H9 (cell line): ENCODE results near the gene CMTM7. TPM values are rescaled to one million over a fixed set of nuclear protein-coding genes. Genes with fewer than 3 reads are reported as not detected.
"Not testable (repeated sequence)": the region's sequence is repeated elsewhere in the genome, so short reads cannot be mapped to it uniquely, and the experiment has no call there.

Source experiments
- DNase-seq: peaks from one replicate; pipeline ENCODE4 v3.0.0-alpha.2; 2017
- H2AFZ ChIP-seq: one replicate; pipeline ENCODE4 v1.6.1; 2013; ENCODE audit warnings: mild to moderate bottlenecking, low read length, control low read depth, moderate library complexity
- H2AK5ac ChIP-seq: 2 replicates; pipeline ENCODE4 v1.6.1; 2013; ENCODE audit warnings: low read length, control low read depth, mixed read lengths; ENCODE audit not compliant: insufficient read length
- H2BK120ac ChIP-seq: one replicate; pipeline ENCODE4 v1.6.1; 2013; ENCODE audit warnings: low read depth, mild to moderate bottlenecking, low read length, control low read depth, inconsistent platforms; ENCODE audit not compliant: poor library complexity, severe bottlenecking
- H2BK12ac ChIP-seq: 2 replicates; pipeline ENCODE4 v1.6.1; 2013; ENCODE audit warnings: low read length, control low read depth, mixed read lengths, low read depth; ENCODE audit not compliant: insufficient read length
- H2BK15ac ChIP-seq: 2 replicates; pipeline ENCODE4 v1.6.1; 2013; ENCODE audit warnings: low read depth, low read length, control low read depth
- H2BK20ac ChIP-seq: one replicate; pipeline ENCODE4 v1.6.1; 2013; ENCODE audit warnings: low read depth, mild to moderate bottlenecking, low read length, control low read depth, inconsistent platforms; ENCODE audit not compliant: poor library complexity, severe bottlenecking
- H2BK5ac ChIP-seq: 2 replicates; pipeline ENCODE4 v1.6.1; 2013; ENCODE audit warnings: low read length, control low read depth, mixed read lengths; ENCODE audit not compliant: insufficient read length
- H3K14ac ChIP-seq: 2 replicates; pipeline ENCODE4 v1.6.1; 2013; ENCODE audit warnings: low read length, control low read depth; ENCODE audit not compliant: insufficient read depth
- H3K18ac ChIP-seq: 2 replicates; pipeline ENCODE4 v1.6.1; 2013; ENCODE audit warnings: low read depth, mild to moderate bottlenecking, mixed read lengths, low read length, control low read depth; ENCODE audit not compliant: insufficient read length
- H3K23ac ChIP-seq: 2 replicates; pipeline ENCODE4 v1.6.1; 2013; ENCODE audit warnings: low read length, control low read depth, mixed read lengths, low read depth; ENCODE audit not compliant: insufficient read length
- H3K23me2 ChIP-seq: 2 replicates; pipeline ENCODE4 v1.6.1; 2013; ENCODE audit warnings: low read depth, mild to moderate bottlenecking, mixed read lengths, low read length, control low read depth; ENCODE audit not compliant: insufficient read length, poor library complexity, severe bottlenecking
- H3K27ac ChIP-seq: 2 replicates; pipeline ENCODE4 v1.5.1; 2013; ENCODE audit warnings: low read length, control low read depth, mixed read lengths, low read depth; ENCODE audit not compliant: insufficient read length
- H3K27me3 ChIP-seq: 2 replicates; pipeline ENCODE4 v1.6.1; 2013; ENCODE audit warnings: low read length, control low read depth, inconsistent platforms; ENCODE audit not compliant: insufficient read depth
- H3K4ac ChIP-seq: 2 replicates; pipeline ENCODE4 v1.6.1; 2013; ENCODE audit warnings: low read depth, mild to moderate bottlenecking, control low read depth, inconsistent platforms, low read length, moderate library complexity
- H3K4me1 ChIP-seq: 2 replicates; pipeline ENCODE4 v1.6.1; 2013; ENCODE audit warnings: low read length, control low read depth, inconsistent platforms; ENCODE audit not compliant: insufficient read depth
- H3K4me2 ChIP-seq: 2 replicates; pipeline ENCODE4 v1.6.1; 2013; ENCODE audit warnings: low read length, control low read depth, mixed read lengths; ENCODE audit not compliant: insufficient read length, insufficient read depth
- H3K56ac ChIP-seq: 2 replicates; pipeline ENCODE4 v1.6.1; 2013; ENCODE audit warnings: low read depth, mild to moderate bottlenecking, mixed read lengths, low read length, control low read depth; ENCODE audit not compliant: insufficient read length
- H3K79me1 ChIP-seq: 2 replicates; pipeline ENCODE4 v1.6.1; 2013; ENCODE audit warnings: low read depth, mild to moderate bottlenecking, moderate library complexity, low read length, control low read depth, inconsistent platforms; ENCODE audit not compliant: insufficient read depth, poor library complexity, severe bottlenecking
- H3K79me2 ChIP-seq: 2 replicates; pipeline ENCODE4 v1.6.1; 2013; ENCODE audit warnings: low read length, control low read depth, inconsistent platforms; ENCODE audit not compliant: insufficient read depth
- H3K9ac ChIP-seq: 2 replicates; pipeline ENCODE4 v1.6.1; 2013; ENCODE audit warnings: low read length, control low read depth, mixed read lengths; ENCODE audit not compliant: insufficient read length; ENCODE audit errors: extremely low read depth
- H3K9me3 ChIP-seq: one replicate; pipeline ENCODE4 v1.6.1; 2013; ENCODE audit warnings: low read depth, low read length, inconsistent platforms; ENCODE audit not compliant: control insufficient read depth
- H3T11ph ChIP-seq: one replicate; pipeline ENCODE4 v1.6.1; 2013; ENCODE audit warnings: mild to moderate bottlenecking, low read length, control low read depth, inconsistent platforms
- H4K20me1 ChIP-seq: one replicate; pipeline ENCODE4 v1.6.1; 2013; ENCODE audit not compliant: control insufficient read depth, insufficient read length, insufficient read depth
- H4K5ac ChIP-seq: 2 replicates; pipeline ENCODE4 v1.6.1; 2013; ENCODE audit warnings: low read depth, mild to moderate bottlenecking, mixed read lengths, low read length, control low read depth; ENCODE audit not compliant: insufficient read length
- H4K8ac ChIP-seq: replicated peaks from 2 replicates; pipeline ENCODE4 v1.6.1; 2013; ENCODE audit warnings: low read length, control low read depth, mixed read lengths, low read depth; ENCODE audit not compliant: insufficient read length
- H4K91ac ChIP-seq: 2 replicates; pipeline ENCODE4 v1.6.1; 2013; ENCODE audit warnings: low read depth, mild to moderate bottlenecking, moderate library complexity, mixed read lengths, low read length, control low read depth; ENCODE audit not compliant: insufficient read length
- H3K27ac Mint-ChIP-seq, 3 experiments: 2 replicates in 2 of 3; 3 replicates in 1 of 3; pipeline ENCODE4 v1.8.0; 2020 to 2021; ENCODE audit warnings: mixed read lengths in 3 of 3, mild to moderate bottlenecking in 1 of 3, moderate library complexity in 1 of 3
- H3K27me3 Mint-ChIP-seq: 2 replicates; pipeline ENCODE4 v1.8.0; 2021; ENCODE audit warnings: low read depth, mild to moderate bottlenecking, moderate library complexity, mixed read lengths
- H3K36me3 Mint-ChIP-seq, 3 experiments: 2 replicates in 2 of 3; 3 replicates in 1 of 3; pipeline ENCODE4 v1.8.0; 2020 to 2021; ENCODE audit warnings: low read depth in 3 of 3, mixed read lengths in 3 of 3; ENCODE audit not compliant: insufficient read depth in 1 of 3
- H3K4me1 Mint-ChIP-seq, 2 experiments: 2 replicates each; pipeline ENCODE4 v1.8.0; 2020; ENCODE audit warnings: mixed read lengths in 2 of 2
- H3K4me3 Mint-ChIP-seq, 2 experiments: 2 replicates in 1 of 2; 3 replicates in 1 of 2; pipeline ENCODE4 v1.8.0; 2020 to 2021; ENCODE audit warnings: mild to moderate bottlenecking in 2 of 2, mixed read lengths in 2 of 2, moderate library complexity in 1 of 2
- H3K9me3 Mint-ChIP-seq, 2 experiments: 2 replicates in 1 of 2; 3 replicates in 1 of 2; pipeline ENCODE4 v1.8.0; 2020; ENCODE audit warnings: mild to moderate bottlenecking in 2 of 2, mixed read lengths in 2 of 2, moderate library complexity in 1 of 2
- WGBS: extraction: QIAGEN DNeasy Blood & Tissue Kit; methylation state at CpG from one replicate; pipeline ENCODE4 v1.1.7; 2013; ENCODE audit warnings: missing lambda C conversion rate, low lambda C conversion rate, mixed read lengths; ENCODE audit not compliant: insufficient read length; ENCODE audit errors: extremely low coverage; 5-methylcytosine and 5-hydroxymethylcytosine counted together
- total RNA-seq: library from RNA; stranded (reverse); gene quantifications from 2 replicates; pipeline ENCODE4 v1.2.1, GENCODE V29; 2021
- TF ChIP-seq, protein P1 (sequence below): fragments of 200-600 bp; sonication (generic); conservative IDR thresholded peaks from 3 replicates; pipeline ENCODE4 v1.8.0; 2021; ENCODE audit warnings: antibody characterized with exemption, mild to moderate bottlenecking

Gene CMTM7
- total RNA-seq, 1 experiment from 2014 or later, result 23.9 TPM

DNA sequence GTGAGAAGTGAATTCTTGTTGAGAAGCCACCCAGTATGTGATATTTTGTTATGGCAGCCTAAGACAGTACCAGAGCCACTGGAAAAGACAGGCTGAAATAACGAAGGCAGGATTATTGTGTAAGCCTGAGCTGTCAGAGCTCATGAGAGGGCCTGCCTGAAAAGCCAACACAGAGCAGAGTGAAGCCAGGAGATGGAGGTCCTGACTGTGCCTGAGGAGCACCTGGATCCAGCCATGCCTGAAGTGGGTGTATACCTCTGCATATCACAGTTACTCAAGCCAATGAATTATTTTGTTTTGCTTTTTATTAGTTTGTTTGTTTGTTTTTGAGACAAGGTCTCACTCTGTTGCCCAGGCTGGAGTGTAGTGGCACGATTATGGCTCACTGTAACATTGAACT, 4.1 kb upstream of the CMTM7 start:
- no peak overlapping the region for H2AFZ ChIP-seq
- no peak overlapping the region for H3K56ac ChIP-seq
- WGBS, result no CpG with 5 or more reads among the region's 2 CpGs
- H3K4me2 ChIP-seq, result no peak overlapping the region
- no peak overlapping the region for H2BK15ac ChIP-seq
- no peak overlapping the region for H2BK12ac ChIP-seq
- H3K4ac ChIP-seq, result no peak overlapping the region
- H3K27ac ChIP-seq, result no peak overlapping the region
- no peak overlapping the region for H4K91ac ChIP-seq
- H3K18ac ChIP-seq, result no peak overlapping the region
- TF ChIP-seq, protein P1, sequence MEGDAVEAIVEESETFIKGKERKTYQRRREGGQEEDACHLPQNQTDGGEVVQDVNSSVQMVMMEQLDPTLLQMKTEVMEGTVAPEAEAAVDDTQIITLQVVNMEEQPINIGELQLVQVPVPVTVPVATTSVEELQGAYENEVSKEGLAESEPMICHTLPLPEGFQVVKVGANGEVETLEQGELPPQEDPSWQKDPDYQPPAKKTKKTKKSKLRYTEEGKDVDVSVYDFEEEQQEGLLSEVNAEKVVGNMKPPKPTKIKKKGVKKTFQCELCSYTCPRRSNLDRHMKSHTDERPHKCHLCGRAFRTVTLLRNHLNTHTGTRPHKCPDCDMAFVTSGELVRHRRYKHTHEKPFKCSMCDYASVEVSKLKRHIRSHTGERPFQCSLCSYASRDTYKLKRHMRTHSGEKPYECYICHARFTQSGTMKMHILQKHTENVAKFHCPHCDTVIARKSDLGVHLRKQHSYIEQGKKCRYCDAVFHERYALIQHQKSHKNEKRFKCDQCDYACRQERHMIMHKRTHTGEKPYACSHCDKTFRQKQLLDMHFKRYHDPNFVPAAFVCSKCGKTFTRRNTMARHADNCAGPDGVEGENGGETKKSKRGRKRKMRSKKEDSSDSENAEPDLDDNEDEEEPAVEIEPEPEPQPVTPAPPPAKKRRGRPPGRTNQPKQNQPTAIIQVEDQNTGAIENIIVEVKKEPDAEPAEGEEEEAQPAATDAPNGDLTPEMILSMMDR, result no peak
- no peaks in the 10 kb centered on the region for H3K9me3 Mint-ChIP-seq
- no peaks in the 10 kb centered on the region for H3K79me1 ChIP-seq
- H3K4me1 ChIP-seq, result no peaks in the 10 kb centered on the region
- H3K4me1 Mint-ChIP-seq, result peaks cover 14 to 17% of the 10 kb centered on the region in 2 experiments
- no peak for DNase-seq
- no peak overlapping the region for H4K8ac ChIP-seq
- no peak overlapping the region for H2BK20ac ChIP-seq
- no peak overlapping the region for H3K27ac Mint-ChIP-seq
- H3K36me3 Mint-ChIP-seq, result no peaks in the 10 kb centered on the region; a peak in 1 of 7 replicates
- H3K9ac ChIP-seq, result no peak overlapping the region
- H3K23me2 ChIP-seq, result peaks cover 10% of the 10 kb centered on the region
- no peaks in the 10 kb centered on the region for H3K79me2 ChIP-seq
- H3K27me3 ChIP-seq, result no peaks in the 10 kb centered on the region
- H3K4me3 Mint-ChIP-seq, result no peak overlapping the region
- H2BK120ac ChIP-seq, result no peak overlapping the region
- no peak overlapping the region for H2AK5ac ChIP-seq
- H3K23ac ChIP-seq, result no peak overlapping the region
- H3T11ph ChIP-seq, result no peak overlapping the region
- no peaks in the 10 kb centered on the region for H4K20me1 ChIP-seq
- H3K27me3 Mint-ChIP-seq, result peaks cover 14% of the 10 kb centered on the region
- H4K5ac ChIP-seq, result no peak overlapping the region
- H3K14ac ChIP-seq, result no peak overlapping the region
- H3K9me3 ChIP-seq, result no peaks in the 10 kb centered on the region
- H2BK5ac ChIP-seq, result no peak overlapping the region

DNA sequence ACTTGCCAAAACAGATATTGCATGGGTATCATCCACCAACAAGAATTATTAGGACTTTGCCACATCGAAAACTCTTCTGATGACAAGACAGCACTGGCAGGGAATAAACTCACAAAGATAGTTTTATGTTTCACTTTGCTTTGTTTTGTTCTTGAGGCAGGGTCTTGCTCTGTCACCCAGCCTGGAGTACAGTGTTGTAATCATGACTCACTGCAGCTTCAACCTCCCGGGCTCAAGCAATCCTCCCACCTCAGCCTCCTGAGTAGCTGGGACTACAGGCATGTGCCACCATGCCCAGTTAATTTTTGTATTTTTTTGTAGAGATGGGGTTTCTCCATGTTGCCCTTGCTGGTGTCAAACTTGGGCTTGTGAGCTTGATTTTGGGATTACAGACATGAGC, 2.1 kb upstream of the CMTM7 start:
- H3K23ac ChIP-seq, H3K9me3 Mint-ChIP-seq, H4K8ac ChIP-seq, H2BK12ac ChIP-seq, H4K91ac ChIP-seq, DNase-seq, H3K9me3 ChIP-seq, H2BK20ac ChIP-seq, H4K20me1 ChIP-seq, H3K56ac ChIP-seq, H3K4me3 Mint-ChIP-seq, H2BK5ac ChIP-seq, H3K18ac ChIP-seq, H3K4ac ChIP-seq, H3T11ph ChIP-seq, H3K14ac ChIP-seq, H3K36me3 Mint-ChIP-seq, H2BK15ac ChIP-seq, H3K9ac ChIP-seq, H4K5ac ChIP-seq, H3K4me1 ChIP-seq, H3K27me3 ChIP-seq, H3K27ac Mint-ChIP-seq, H3K27ac ChIP-seq, H2BK120ac ChIP-seq, H3K79me1 ChIP-seq, H2AK5ac ChIP-seq, H2AFZ ChIP-seq, H3K4me2 ChIP-seq, H3K79me2 ChIP-seq: not testable (repeated sequence)
- WGBS, result no CpG with 5 or more reads among the region's 2 CpGs
- H3K4me1 Mint-ChIP-seq, result peaks cover 25% of the 10 kb centered on the region in 2 experiments
- peaks cover 14% of the 10 kb centered on the region for H3K23me2 ChIP-seq
- H3K27me3 Mint-ChIP-seq, result peaks cover 24% of the 10 kb centered on the region
